Glutamatergic neuron (in vitro differentiated cells): ENCODE results near the gene DYNC1H1. TPM values are rescaled to one million over a fixed set of nuclear protein-coding genes. Genes with fewer than 3 reads are reported as not detected.
A peak's percentile ranks its signal among the peaks of the same experiment; 100 is the strongest.

Experiments used
- DNase-seq: peaks from one replicate; pipeline ENCODE4 v3.0.0; 2022
- H3K27ac Mint-ChIP-seq: one replicate; pipeline ENCODE4 v1.8.0; 2020; ENCODE audit warnings: mild to moderate bottlenecking, mixed read lengths, inconsistent platforms; ENCODE audit not compliant: unreplicated experiment
- H3K27me3 Mint-ChIP-seq: one replicate; pipeline ENCODE4 v1.8.0; 2020; ENCODE audit warnings: mild to moderate bottlenecking, moderate library complexity, mixed read lengths, inconsistent platforms; ENCODE audit not compliant: unreplicated experiment
- H3K36me3 Mint-ChIP-seq: one replicate; pipeline ENCODE4 v1.8.0; 2020; ENCODE audit warnings: mild to moderate bottlenecking, mixed read lengths, inconsistent platforms; ENCODE audit not compliant: unreplicated experiment
- H3K4me1 Mint-ChIP-seq: one replicate; pipeline ENCODE4 v1.8.0; 2020; ENCODE audit warnings: mild to moderate bottlenecking, low read depth, mixed read lengths, inconsistent platforms; ENCODE audit not compliant: unreplicated experiment
- H3K4me3 Mint-ChIP-seq: one replicate; pipeline ENCODE4 v1.8.0; 2020; ENCODE audit warnings: mild to moderate bottlenecking, mixed read lengths, inconsistent platforms; ENCODE audit not compliant: unreplicated experiment
- H3K9me3 Mint-ChIP-seq: one replicate; pipeline ENCODE4 v1.8.0; 2020; ENCODE audit warnings: mild to moderate bottlenecking, moderate library complexity, mixed read lengths, inconsistent platforms; ENCODE audit not compliant: unreplicated experiment
- total RNA-seq: library from RNA; stranded (reverse); fragmentation: NEBNext Ultra II Directional; extraction: Animal tissue kit (Norgen Biotek cat#: 25700); gene quantifications from one replicate; pipeline ENCODE4 v1.2.1, GENCODE V29; 2021; ENCODE audit not compliant: unreplicated experiment
- TF ChIP-seq, protein P1 (sequence below): fragments of 200-600 bp; sonication (generic); IDR thresholded peaks from one replicate; pipeline ENCODE4 v1.5.0; 2021; ENCODE audit not compliant: partially characterized antibody, unreplicated experiment

DYNC1H1 gene
- total RNA-seq, 1 donor from 2014 or later, result 2,051 TPM

DNA sequence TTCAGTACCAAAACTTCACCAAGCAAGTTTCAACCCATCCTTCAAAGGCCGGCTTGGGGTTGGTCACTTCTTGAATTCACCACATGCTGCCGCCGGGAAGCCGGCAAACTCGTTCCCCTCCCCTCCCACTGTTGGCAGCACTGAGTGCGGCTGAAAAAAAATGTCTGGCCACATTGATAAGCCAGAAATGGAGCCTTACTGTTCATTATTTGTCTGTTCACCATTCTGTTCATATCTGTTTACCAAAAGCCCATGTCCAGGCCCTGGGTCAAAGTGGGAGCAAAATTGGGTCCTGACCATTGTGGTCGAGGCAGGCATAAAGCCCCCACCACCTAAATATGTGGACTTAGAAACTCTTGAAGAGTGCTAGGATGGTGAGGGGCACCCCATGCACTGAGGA is 129.7 kb downstream of the DYNC1H1 start:
- Mint-ChIP-seq H3K9me3 (peaks cover 6% of the 10 kb centered on the region), H3K27me3 (peaks cover 6% of the 10 kb centered on the region), H3K27ac (no peak overlapping the region), H3K36me3 (no peaks in the 10 kb centered on the region), H3K4me1 (peaks cover 18% of the 10 kb centered on the region), H3K4me3 (no peak overlapping the region)
- DNase-seq, result no peak
- TF ChIP-seq, protein P1, sequence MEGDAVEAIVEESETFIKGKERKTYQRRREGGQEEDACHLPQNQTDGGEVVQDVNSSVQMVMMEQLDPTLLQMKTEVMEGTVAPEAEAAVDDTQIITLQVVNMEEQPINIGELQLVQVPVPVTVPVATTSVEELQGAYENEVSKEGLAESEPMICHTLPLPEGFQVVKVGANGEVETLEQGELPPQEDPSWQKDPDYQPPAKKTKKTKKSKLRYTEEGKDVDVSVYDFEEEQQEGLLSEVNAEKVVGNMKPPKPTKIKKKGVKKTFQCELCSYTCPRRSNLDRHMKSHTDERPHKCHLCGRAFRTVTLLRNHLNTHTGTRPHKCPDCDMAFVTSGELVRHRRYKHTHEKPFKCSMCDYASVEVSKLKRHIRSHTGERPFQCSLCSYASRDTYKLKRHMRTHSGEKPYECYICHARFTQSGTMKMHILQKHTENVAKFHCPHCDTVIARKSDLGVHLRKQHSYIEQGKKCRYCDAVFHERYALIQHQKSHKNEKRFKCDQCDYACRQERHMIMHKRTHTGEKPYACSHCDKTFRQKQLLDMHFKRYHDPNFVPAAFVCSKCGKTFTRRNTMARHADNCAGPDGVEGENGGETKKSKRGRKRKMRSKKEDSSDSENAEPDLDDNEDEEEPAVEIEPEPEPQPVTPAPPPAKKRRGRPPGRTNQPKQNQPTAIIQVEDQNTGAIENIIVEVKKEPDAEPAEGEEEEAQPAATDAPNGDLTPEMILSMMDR, result no peak

GRCh38 chr14:102095231-102095870 is 131.0 kb downstream of the DYNC1H1 start:
- Mint-ChIP-seq H3K4me3 (peak overlapping the region; percentile 14), H3K27me3 (peaks cover 2% of the 10 kb centered on the region), H3K27ac (peak overlapping the region; percentile 79), H3K9me3 (no peaks in the 10 kb centered on the region), H3K4me1 (peaks cover 18% of the 10 kb centered on the region), H3K36me3 (no peaks in the 10 kb centered on the region)
- DNase-seq, result no peak
- TF ChIP-seq, protein P1, result no peak

- peak; percentile 65 for DNase-seq
- H3K4me3 Mint-ChIP-seq, result peak overlapping the region; percentile 84
Measured at GRCh38 chr14:102095871-102096568, 131.6 kb downstream of the DYNC1H1 start.

GRCh38 chr14:102096569-102097188 is 132.3 kb downstream of the DYNC1H1 start:
- Mint-ChIP-seq H3K4me1 (peaks cover 18% of the 10 kb centered on the region), H3K27me3 (peaks cover 3% of the 10 kb centered on the region), H3K4me3 (peak overlapping the region; percentile 84), H3K27ac (peak overlapping the region; percentile 79), H3K36me3 (peaks cover 7% of the 10 kb centered on the region), H3K9me3 (no peaks in the 10 kb centered on the region)
- TF ChIP-seq, protein P1, result peak; percentile 69
- DNase-seq, result peak; percentile 90

More at GRCh38 chr14:102095871-102096568, 131.6 kb downstream of the DYNC1H1 start:
- Mint-ChIP-seq H3K36me3 (peaks cover 3% of the 10 kb centered on the region), H3K27ac (peak overlapping the region; percentile 79), H3K27me3 (no peaks in the 10 kb centered on the region), H3K9me3 (no peaks in the 10 kb centered on the region), H3K4me1 (peaks cover 18% of the 10 kb centered on the region)
- TF ChIP-seq, protein P1, result no peak
